Measurements from ENCODE around the gene GLO1.

GLO1 gene

DNA sequence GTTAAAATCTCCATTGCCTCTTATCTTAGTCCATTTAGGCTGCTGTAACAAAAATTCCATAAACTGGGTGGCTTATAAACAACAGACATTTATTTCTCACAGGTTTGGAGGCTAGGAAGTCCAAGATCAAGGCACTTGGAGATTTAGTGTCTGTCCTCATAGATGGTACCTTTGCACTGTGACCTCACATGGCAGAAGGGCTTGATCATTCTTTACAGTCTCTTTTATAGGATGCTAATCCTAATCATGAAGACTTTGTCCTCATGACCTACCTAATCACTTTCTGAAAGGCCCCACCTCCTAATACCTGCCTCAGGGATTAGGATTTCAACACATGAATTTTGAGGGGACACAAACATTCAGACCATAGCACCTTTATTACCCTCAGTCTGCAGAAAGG, 6.6 kb downstream of the GLO1 start:
- TF ChIP-seq, protein P1, sequence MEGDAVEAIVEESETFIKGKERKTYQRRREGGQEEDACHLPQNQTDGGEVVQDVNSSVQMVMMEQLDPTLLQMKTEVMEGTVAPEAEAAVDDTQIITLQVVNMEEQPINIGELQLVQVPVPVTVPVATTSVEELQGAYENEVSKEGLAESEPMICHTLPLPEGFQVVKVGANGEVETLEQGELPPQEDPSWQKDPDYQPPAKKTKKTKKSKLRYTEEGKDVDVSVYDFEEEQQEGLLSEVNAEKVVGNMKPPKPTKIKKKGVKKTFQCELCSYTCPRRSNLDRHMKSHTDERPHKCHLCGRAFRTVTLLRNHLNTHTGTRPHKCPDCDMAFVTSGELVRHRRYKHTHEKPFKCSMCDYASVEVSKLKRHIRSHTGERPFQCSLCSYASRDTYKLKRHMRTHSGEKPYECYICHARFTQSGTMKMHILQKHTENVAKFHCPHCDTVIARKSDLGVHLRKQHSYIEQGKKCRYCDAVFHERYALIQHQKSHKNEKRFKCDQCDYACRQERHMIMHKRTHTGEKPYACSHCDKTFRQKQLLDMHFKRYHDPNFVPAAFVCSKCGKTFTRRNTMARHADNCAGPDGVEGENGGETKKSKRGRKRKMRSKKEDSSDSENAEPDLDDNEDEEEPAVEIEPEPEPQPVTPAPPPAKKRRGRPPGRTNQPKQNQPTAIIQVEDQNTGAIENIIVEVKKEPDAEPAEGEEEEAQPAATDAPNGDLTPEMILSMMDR (IDR thresholded peaks at IDR 0.05; ENCODE audit: low read depth, low read length, missing control alignments), result no peak
- in situ Hi-C loops (cut with HindIII; ENCODE audit: low sequenced_read_pairs), result no loop called here
- H3K4me3 ChIP-seq (ENCODE audit: low read depth, low read length), result no peak overlapping the region
- no peak for DNase-seq (ENCODE audit: low read depth)

DNA sequence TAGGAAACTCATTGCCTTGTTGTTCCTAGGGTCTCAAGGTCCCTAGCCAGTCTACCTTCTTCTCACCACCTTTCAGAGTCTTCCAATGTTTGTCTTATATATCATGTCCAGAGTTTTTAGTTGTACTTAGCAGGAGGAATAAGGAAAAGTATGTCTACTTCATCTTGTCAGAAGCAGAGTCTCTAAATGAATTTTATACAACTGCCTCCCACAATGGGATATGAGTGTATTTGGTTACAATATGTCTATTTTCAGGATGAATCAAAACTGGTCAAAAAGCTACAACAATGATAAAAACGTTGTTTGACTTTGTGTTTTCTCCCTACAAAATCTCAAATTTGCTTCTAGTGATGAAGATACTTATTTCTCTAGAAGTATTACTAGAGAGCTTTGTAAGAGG, 7.0 kb downstream of the GLO1 start:
- no peak for DNase-seq (ENCODE audit: low read depth)
- in situ Hi-C loops (cut with HindIII; ENCODE audit: low sequenced_read_pairs), result no loop called here
- TF ChIP-seq, protein P1 (IDR thresholded peaks at IDR 0.05; ENCODE audit: low read depth, low read length, missing control alignments), result no peak
- H3K4me3 ChIP-seq (ENCODE audit: low read depth, low read length), result no peak overlapping the region

DNA sequence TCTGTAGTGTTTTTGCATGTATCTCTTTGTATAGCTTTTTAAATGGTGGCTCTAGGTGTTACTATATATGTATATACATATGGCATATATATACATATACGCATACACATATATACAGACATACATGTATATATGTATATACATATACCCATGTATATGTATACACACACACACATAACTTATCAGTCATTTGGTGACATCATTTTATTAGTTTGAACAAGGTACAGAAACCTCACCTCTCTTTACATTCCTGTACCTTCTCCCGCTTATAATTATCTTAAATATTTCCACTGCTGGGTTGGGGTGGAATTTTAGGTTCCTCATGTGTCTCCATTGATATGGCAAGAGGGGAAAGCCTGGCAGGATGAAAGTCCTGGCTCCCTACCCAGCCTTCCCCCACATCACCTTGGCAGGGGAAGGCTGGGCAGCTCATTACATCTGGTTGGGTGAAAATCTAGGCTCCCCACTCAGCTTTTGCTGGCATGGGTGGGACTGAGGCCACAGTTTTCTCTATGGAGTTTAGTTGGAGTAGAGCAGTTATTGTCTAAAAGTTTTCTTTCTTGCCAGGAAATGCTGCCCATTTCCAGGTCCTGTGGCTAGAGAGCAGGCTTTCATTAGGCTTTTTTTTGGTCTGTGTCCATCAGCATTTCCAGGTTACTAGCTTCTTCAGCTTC, 7.6 kb downstream of the GLO1 start:
- DNase-seq (ENCODE audit: low read depth), result no peak
- H3K4me3 ChIP-seq (ENCODE audit: low read depth, low read length), result no peak overlapping the region
- in situ Hi-C loops (cut with HindIII; ENCODE audit: low sequenced_read_pairs), result no loop called here
- TF ChIP-seq, protein P1 (IDR thresholded peaks at IDR 0.05; ENCODE audit: low read depth, low read length, missing control alignments), result no peak

DNA sequence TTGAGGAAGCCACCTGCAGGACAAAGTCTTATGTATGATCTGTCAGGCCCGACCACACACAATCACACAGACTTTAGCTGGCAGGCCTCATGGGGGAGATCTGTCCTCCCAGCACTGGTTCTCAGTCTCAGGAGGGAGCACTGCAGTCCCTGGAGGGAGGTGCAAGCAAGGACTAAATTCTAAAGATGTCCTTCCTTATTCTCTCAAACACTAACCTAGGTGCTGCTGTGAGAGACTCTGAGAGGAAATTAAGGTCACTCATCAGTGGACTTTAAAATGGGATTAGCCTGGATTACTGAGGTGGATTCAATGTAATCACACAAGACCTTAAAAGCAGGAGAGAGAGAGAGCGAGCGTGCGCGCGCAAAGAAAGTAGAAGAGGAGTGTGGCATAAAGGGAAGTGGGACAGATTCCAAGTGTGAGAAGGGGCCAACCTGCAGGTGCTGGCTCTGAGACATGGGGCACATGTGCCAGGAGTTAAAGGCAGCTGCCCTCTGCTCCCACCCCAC, 14.3 kb downstream of the GLO1 start:
- in situ Hi-C loops (cut with HindIII; ENCODE audit: low sequenced_read_pairs), result no loop called here
- no peak overlapping the region for H3K4me3 ChIP-seq (ENCODE audit: low read depth, low read length)
- TF ChIP-seq, protein P1 (IDR thresholded peaks at IDR 0.05; ENCODE audit: low read depth, low read length, missing control alignments), result no peak
- no peak for DNase-seq (ENCODE audit: low read depth)

DNA sequence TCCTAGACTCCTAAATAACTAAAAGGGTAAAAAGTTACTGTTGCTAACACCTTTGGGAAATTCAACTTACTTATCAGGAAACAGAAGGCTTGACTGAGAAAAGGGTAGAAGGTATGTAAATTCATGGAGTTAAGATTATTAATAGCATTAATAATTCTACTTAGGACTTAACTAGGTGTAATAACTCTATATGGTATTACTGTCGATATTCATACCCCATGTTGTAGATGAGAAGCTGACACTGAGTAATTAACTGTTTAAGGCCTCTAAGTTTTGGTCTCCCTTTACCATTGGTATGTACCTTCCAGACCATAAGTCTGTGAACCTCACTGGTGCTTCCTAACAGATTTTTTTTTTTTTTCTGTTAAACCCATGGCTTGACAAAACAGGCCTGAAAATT, 15.4 kb downstream of the GLO1 start:
- H3K4me3 ChIP-seq (ENCODE audit: low read depth, low read length), result no peak overlapping the region
- TF ChIP-seq, protein P1 (IDR thresholded peaks at IDR 0.05; ENCODE audit: low read depth, low read length, missing control alignments), result no peak
- in situ Hi-C loops (cut with HindIII; ENCODE audit: low sequenced_read_pairs), result no loop called here
- no peak for DNase-seq (ENCODE audit: low read depth)

DNA sequence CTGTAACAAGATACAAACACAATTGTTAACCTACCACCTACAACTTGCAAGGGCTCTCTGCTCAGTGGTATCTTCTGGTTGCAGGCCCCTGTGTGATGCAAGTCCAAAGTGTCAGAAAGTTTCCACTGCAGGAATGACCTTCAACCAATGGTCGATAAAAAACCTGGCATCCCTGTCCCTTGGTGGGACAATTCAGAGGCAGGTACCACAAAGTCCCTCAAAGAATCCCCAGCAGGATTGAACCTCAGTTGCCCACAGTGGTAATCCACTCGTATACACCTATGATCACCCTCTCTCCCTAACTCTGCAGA, 15.9 kb downstream of the GLO1 start:
- in situ Hi-C loops (cut with HindIII; ENCODE audit: low sequenced_read_pairs), result no loop called here
- TF ChIP-seq, protein P1 (IDR thresholded peaks at IDR 0.05; ENCODE audit: low read depth, low read length, missing control alignments), result no peak
- no peak for DNase-seq (ENCODE audit: low read depth)
- H3K4me3 ChIP-seq (ENCODE audit: low read depth, low read length), result no peak overlapping the region
